ENCODE results near the gene ASB6.

ASB6 gene

DNA sequence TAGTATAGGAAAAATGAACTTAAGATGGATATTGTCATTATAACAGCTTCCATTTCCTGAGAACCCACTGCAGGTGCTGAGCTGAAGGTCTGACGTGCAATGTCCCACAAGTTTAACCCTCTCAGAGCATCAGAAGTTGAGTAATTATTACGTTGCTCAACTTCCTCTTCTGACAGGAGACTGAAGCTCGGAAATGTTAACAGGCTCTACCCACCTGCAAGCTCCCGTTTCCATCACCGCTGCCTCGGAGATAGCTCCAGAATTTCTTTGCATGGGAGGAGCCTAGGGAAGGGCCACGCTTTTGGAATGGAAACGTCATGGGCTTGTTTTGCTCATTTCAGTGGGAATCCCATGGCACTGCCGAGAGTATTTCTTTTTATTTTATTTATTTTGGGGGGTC lies 17.0 kb downstream of the ASB6 start:
- DNase-seq: no peak

DNA sequence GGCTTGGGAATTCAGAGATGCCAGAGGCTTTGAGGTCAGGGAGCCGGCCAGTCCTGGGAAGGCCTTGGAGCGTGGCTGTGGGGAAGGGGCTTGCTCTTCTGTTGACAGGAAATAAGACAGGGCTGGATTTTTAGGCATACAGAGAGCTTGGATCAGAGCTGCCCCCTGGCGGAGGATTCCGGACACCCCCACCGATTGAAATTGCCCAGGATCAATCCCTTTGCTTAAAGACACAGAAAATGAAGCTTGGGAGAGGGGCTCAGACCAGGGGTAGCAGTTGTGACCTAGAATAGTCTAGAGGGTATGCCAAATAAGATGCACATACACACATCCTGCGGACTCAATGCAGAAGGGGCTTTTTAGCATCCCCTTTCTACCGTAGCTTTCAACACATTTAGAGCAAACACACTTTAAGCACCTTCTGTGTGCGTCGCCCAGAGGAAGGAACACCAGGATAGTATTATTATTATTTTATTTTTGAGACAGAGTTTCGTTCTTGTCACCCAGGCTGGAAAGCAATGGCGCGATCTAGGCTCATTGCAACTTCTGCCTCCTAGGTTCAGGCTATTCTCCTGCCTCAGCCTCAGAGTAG lies 17.7 kb downstream of the ASB6 start:
- DNase-seq: peak; percentile 45

DNA sequence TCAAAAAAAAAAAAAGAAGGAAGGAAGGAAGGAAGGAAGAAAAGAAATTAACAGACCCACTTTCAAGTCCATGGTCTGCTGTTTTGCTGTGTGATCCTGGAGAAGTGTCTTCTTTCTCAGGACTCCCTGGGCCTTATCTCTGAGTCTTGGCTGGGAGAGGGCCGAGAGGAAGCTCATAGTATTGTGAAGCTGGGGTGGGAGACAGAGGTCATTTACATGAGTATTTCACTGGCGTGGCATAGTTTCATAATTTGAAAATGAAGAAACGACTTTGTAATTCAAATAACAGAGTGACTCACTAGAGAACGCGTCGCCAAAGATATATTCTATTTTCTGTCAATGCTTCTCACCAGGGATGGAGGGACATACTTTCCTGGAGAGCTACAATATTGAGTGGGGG lies 18.6 kb downstream of the ASB6 start:
- peak; percentile 65 for DNase-seq

DNA sequence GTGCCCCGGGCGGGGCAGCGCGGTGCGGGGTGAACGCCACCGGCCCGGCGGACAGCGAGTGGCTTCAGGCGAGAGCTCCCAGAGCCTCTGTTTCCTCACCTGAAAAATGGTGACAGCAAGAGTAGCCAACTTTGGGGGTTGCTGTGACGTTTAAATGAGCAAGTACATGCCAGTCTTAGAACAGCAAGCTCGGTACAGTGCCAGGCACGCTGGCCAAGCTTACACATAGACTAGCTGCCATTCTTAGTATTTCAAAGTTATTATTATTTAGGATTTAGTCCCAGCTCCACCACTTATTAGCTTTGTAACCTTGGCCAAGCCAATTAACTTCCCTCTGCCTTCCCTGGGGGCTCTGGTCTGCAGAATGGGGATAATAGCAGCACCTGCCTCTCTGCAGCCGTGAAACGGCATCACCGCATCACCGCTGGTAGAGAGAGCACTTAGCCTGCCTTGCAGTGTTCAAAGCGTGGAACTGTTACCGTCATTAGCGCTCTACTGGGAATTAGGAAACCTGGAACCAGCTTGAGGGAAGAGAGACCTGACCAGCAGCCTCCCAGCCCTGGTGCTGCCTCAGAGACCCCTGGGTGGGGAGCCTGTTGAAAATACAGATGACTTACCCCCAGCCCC lies 21.2 kb downstream of the ASB6 start, which contains the start of gene C9orf50:
TSS of gene C9orf50 (minus strand) at position 433 of the 627 bp plus-strand sequence. CDS start 527 bp downstream, outside the sequence.
- no peak for DNase-seq

DNA sequence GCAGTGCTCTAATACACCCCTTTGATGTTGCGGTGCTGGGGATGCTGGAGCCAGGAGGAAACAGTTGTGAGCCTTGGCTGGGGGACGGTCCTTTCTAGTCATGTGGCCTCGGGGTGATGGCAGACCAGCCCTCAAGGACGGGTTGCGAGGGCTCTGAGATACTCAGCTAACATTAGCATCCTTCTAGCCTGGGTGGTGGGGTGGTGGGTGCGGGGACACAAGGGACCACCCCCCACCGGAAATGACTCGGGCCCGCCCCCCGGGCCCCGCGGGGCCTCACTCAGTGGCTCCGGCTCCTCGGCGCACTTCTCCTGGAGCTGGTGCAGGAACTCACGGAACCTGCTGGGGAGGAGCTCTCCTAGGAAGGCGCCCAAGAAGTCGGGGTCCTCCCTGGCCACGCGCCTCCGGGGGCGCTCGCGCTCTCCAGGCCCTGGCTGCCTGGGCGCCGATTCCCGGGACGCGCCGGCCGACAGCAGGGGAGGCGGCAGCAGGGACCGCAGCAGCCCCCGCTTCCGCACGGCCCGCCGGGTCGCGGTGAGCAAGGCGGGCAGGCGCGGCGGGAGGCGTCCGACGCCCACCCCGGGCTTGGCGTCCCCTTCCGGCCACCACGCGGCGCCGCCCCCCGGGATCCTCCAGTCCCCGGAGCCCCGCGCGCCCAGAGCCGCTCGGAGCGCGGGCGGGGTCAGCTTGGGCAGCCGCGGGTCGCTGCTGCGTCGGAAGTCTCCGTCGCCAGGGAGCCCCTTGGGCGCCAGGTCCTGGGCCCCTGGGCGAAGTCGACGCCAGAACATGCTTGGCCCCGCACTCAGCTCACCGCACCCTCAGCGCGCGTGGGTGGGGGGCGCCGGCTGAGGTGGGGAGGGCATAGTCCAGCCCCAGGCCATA lies 21.9 kb downstream of the ASB6 start:
- DNase-seq: peak; percentile 48

DNA sequence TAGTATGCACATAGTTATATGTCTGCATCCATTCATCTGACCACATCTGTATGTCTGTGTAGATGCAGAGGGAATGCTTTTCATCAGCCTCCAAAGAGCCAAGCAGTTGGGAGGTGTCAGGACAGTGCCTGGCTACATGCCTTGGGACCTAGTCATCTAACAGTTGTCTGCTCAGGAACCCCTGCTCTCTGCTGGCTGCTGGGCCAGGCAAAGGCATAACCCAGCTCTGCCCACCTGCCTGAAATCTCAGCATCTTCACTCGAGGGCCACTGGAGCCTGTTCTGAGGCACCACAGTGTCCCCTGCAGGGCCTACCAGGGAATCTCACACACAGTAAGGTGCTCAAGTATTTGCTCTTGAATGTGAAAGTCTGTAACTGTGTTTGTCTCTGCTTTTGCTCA lies 24.8 kb downstream of the ASB6 start:
- DNase-seq: peak; percentile 88

DNA sequence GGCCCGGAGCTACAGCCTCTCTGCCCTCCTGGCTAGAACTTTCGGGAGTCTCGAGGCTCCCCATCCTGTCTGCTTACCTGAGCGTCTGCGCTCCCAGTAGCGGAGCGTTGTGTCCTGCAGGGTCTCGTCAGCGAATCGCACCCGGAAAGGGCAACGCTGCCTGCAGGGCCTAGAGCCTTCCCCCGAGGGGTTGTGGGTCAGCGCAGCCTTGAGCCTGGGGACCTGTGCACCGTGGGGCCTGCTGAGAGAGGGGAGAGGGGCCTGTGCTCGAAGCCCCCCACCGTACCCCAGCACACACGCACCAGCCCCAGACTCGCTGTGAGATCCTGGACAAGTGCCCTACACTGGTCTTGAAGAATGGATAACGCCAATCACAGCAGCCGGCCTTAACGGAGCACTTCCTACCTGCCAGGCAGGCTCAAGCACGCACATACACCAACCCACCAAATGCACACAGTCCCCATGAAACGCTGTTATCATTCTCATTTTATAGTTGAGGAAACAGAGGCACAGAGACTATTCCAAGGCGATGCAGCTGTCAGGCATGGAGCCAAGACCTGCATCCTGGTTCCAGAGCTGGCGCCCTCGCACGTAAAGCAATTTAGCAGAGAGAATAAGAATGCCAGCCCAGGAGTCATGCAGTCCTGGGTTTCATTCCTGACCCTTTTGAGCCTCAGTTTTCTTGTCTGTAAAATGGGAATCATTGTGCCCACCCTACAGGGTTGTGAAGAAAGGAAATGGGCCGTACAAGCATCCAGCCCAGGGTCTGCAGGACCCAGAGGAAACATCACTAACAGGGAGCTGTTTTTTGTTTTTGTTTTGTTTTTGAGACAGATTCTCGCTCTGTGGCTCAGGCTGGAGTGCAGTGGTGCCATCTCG lies 26.3 kb downstream of the ASB6 start:
- no peak for DNase-seq

DNA sequence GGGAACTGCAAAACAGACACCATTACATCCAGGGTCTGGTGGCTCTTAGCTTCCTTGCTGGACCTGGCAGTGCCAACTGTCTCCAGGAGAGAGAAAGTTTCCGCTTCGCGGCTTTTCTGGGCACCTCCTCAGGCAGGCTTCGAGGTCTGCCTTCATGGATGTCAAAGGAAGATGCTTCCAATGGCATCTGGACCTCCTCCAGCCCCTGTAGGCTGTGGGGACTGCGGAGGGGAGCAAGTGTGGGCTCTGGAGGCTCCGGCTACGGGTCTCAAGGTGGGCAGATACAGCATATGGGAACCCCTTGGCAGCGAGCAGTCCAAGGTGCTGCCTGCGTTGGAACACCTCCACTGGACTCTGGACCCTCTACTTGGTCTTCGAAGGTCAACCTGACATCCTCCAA lies 27.0 kb downstream of the ASB6 start:
- DNase-seq: no peak

DNA sequence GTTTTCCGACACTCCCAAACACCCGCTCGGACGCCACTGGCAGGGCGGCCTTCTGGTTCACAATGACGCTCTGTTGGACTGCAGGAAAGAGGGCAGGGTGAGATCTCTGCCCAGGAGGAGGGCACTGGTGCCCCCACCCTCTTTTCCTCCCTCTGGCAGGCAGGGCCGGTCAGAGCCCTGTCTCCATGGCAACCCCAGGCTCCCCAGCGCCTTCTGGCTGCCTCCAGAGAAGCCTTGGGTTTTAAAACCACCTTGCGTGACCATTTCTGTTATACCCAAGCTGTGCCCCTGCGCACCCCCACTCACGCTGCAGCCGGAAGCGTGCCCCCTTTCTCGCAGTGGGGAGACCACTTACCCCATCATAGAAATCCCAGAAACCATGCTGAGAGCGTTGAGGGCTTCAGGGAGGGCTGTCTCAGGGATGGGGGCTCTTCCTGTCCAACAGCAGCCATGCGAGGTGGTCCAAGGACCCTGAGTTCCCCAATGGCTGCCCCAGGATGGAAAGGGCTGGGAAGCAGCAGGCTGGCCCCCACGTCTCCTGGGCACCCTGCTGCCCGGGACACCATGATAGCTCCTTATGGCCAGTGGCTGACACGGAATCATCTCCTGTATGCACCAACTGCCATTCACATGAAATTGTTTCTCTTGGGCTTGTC lies 28.3 kb downstream of the ASB6 start:
- no peak for DNase-seq

DNA sequence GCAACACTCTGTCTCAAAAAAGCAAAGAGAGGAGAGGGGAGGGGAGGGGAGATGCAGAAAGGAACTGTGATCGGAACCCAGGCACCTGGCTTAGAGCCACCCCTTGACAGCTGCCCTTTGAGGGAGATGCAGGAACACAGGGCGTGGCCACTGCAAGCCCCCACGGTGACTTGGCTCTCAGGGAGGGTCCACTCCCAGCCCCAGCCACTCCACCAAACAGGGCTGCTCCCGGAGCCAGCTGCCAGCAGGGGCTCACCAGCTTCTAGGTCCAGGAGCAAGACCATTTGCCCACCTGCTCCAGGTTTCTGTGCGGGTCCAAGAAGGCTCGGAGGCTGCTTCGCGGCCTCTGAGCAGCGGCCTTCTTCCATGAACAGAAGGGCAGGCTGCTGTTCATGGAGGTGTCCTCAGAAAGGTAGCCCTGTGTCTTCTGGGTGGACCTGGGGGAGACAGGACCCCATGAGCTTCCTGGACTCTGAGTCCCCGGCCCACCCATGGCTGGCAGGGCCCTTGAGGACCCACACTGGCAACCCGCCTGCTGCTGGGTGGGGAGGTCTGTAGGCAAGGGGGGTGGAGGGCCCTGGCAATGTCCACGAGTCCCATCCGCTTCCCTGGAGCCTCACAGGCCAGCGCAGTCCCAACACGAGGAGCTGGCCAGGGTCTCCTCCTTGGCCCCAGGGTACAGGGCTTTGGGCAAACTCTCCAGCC lies 29.0 kb downstream of the ASB6 start:
- no peak for DNase-seq

DNA sequence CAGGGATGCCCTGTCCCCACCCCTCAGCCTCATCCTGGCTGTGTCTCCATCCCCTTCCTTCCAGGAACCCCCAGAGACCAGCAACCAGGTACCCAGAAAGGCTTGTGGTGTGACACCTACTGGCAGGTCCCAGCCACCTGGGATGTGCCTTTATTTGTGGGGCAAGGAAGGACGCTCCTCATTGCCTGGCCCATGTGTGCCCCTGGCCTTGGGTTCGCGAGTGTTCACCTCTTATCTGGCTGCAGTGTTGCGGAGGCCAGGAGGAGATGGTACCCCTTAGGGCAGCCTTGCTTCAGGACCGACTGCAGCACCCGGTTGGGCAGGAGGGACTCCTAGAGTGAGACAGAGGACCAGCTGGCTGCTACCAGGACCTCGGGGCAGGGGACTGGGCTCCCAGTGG lies 29.8 kb downstream of the ASB6 start:
- no peak for DNase-seq

DNA sequence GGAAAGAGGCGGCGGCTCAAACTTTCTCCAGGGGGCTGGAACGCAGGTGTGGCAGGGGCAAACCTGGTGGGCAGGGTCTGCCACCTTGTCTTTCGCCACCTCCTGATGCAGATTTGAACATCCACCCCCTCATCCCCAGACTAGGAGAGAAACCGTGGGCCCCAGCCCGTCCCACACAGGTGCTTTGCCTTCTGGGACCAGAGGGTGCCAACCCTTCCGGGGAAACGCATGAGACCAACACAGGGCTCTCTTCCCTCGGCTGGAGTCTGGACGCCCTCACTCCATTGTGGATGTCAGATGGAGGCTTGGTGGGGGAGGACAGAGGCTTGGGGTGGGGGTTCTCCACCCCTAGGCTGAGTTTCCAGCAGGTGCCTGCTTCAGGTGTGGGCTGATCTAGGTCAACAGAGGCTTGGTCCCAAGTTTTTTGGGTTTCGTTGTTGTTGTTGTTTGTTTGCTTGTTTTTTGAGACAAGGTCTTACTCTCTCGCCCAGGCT lies 30.6 kb downstream of the ASB6 start:
- no peak for DNase-seq

DNA sequence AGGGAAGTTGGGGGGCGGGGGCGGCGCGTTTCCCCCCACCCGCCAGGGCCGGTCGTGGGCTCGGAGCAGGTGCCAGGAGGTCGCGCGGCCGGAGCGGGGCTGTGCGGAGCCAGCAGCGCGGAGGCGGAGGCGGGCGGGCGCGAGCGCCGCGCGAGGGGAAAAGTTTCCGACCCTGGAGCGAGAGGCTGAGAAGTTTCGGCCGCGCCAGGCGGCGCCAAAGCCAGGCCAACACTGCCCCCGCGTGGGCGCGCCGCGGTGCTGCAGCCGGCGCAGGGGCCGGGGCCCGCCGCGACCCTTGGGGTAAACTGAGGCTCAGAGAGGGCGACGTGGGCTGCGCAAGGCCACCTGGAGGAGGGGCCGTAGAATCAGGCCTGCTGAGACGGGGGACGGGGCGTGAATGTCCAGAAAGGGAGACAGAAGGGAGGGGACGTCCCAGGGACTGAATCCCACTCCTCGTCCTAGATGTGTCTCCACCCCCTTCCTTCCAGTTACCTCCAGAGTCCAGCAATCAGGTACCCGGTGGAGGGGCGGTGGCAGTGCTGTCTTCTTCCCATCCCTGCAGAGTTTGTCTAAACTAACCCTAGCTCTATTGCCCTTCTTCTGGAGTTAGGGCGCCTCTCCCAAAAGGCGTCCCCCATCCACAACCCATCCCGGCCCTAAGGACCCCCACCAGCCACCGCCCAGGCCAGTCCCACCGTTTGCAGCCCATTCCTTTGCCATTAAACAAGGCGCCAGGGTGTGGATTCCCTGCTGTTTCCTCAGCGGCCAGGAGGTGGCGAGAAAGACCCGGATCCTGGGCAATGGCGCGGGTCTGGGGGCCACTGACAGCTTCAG lies 31.3 kb downstream of the ASB6 start:
- peak; percentile 70 for DNase-seq

DNA sequence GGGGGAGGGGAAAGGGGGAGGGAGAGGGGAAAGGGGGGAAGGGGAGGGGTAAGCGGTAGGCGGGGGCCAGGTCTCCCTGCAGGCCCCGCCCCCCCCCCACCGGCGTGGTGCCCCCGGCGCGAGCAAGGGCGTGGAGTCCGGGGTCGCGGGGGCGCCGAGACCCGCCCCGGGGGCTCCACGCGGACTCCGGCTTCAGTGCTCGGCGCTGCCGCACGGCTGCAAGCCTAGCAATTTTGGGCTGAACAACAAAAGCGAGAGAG lies 31.8 kb downstream of the ASB6 start:
- no peak for DNase-seq

DNA sequence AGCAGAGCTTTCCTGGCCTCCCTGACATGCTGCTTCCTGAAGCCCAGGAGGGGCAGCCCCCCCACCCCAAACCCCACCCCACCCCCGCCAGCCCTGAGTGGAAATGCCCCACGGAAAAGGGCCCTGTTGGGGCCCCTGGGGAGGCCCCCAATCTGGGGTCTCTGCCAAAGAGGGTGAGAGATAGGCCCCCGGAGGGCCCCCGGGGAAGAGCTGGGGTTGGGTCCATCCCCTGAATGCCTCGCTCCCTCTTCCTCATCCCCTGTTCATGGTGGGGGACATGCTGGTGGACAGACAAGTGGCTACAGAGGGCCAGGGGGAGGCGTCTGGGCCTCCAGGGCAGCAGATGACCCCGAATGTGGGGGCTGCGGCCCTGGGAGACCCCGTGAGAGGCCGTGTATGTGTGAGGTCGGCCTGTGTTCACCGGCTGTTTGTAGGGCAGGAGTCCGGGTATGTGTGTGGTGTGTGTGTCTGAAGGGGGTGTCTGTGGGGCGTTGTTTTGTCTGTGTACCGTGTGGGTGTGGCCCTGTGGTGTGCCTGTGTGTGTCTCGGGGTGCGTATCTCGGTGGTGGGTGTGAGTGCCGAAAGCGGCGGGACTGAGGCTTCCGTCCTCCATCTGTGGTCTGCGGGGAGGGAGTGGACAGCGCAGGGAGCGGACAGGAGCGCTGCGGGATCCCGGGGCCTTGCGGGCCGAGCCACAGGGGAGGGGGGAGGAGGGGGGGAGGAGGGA lies 32.3 kb downstream of the ASB6 start:
- DNase-seq: peak; percentile 76

DNA sequence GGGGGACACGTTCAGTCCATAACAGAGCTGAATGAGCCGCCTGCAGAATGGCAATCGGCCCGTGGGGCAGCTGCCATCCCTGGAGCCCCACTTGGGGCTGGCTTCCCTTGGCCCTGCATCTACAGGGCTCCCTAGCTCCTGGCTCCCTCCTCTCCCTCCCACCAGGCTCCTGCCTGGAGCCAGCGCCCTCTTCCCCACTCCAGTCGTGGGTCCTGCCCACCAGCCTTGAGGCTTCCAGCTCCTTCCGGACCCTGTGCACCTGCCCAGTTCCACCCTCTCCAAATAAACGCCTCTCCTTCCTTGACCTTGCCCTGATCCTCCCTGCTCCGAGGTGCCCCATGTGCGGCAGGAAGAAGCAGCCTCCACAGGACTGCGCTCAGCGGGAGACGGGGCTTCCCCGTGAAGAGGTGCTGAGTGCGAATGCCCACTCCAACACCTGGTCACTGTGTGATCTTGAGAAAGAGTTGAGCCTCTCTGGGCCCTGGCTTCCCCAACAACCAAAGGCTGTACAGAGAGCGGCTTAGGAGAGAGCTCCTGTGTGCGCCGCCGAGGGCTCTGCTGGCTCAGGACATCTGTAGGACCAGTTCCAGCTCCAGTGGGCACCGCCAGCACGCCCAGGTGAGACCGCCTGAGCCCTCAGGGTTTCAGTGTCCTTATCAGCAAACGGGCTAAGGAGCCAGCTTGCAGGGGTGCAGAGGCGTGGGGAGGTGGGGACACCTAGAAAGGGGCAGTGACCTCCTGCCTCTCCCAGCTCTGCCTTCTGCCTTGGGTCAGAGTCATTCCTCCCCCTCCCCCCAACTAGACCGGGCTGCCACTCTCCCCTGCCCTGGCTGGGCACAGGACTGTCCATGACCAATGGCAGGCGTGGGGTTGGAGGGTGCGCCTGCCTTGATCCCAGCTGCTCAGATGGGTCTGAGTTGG lies 33.1 kb downstream of the ASB6 start:
- no peak for DNase-seq

DNA sequence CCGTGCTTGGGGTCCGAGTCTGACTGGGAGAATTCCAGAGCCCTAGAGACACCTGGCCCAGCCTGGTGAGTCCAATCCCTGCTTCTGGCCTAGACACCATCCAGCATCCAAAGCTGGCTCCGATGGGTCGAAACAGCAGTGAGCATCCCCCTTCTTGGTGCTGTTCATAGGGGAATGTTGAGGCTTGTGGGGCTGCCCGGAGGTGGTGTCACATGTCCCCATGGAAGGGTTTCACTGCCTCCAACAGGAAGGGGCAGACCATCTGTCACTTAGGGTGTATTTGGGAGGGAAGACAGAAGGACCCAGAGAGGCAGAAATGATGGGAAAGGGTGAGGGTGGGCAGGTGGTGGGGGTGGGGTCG lies 34.9 kb downstream of the ASB6 start:
- no peak for DNase-seq

DNA sequence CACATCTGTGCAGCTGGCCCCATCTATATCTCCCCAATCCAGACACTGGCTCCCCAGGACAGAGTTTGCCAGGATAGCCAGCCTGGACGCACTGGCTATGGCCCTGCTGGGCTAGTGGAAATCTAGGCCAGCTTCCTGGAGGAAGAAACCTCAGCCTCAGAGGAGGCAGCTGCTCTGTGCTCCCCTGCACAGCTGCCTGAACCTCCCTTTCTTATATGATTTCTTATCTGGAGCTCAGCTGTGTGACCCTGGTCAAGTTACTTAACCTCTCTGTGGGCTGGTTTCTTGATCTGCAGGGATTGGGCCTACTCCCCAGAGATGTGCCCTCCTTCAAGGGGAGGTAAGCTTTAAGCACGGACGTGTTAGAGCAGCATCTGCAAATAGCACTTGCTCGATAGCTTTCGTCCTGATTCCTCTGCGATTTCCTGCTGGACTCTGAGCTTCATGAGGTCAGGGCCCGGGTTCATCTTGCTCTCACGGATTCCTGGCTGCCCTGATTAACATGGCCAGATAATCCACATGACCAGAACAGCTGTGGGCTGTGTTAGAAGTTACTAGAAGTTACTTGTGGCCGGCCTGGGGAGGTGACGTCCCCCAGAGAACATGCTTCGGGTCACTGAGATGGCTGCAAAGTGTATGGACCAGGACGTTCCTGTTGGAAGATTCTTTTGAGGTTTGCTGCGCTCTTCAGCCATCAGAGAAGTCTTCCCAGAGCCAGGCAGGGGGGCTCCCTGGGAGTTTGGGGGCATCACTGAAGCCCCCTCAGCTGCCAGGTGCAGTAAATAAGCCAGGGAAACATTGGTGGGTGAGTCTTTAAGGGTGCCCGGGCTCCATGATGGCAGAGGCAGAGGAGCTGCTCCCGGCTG lies 35.6 kb downstream of the ASB6 start:
- DNase-seq: no peak
